IMR-90 (cell line): ENCODE results near the gene KATNA1. TPM values are rescaled to one million over a fixed set of nuclear protein-coding genes. Genes with fewer than 3 reads are reported as not detected.

Experiments
- ATAC-seq: fragments of 200-7000 bp; cut with Tn5 transposase; 2 replicates; pipeline ENCODE4 v1.9.1; 2020; ENCODE audit warnings: low read depth, mild to moderate bottlenecking, moderate library complexity
- BruUV-seq: library from RNA; stranded (reverse); fragments of 400-500 nt; replicated peaks from 2 replicates; lab custom pipeline; 2021; lab: Mats Ljungman, UMichigan
- CTCF ChIA-PET: fragments of 300-600 bp; formaldehyde crosslinking; extraction: SDS; loops from one replicate; lab custom pipeline; 2021; ENCODE audit warnings: antibody characterized with exemption; lab: Yijun Ruan, JAX
- POLR2A ChIA-PET: fragments of 300-600 bp; sonication (Branson Sonifier 250); formaldehyde crosslinking; loops from one replicate; lab custom pipeline; 2022; ENCODE audit warnings: antibody characterized with exemption; ENCODE audit not compliant: unreplicated experiment; lab: Charles Lee
- DNase-seq: peaks from one replicate; pipeline ENCODE4 v3.0.0; 2013
- H2AFZ ChIP-seq: replicated peaks from 2 replicates; pipeline ENCODE3; 2013; ENCODE audit warnings: low read length, mild to moderate bottlenecking; ENCODE audit not compliant: poor library complexity
- H2AK5ac ChIP-seq: 2 replicates; pipeline ENCODE4 v1.6.1; 2013; ENCODE audit warnings: low read depth, low read length, inconsistent platforms
- H2AK9ac ChIP-seq: replicated peaks from 2 replicates; pipeline ENCODE3; 2013; ENCODE audit warnings: mild to moderate bottlenecking, low read depth, low read length, moderate library complexity; ENCODE audit not compliant: poor library complexity
- H2BK120ac ChIP-seq: 2 replicates; pipeline ENCODE4 v1.6.1; 2013; ENCODE audit warnings: low read depth, low read length, inconsistent platforms
- H2BK15ac ChIP-seq: 3 replicates; pipeline ENCODE4 v1.6.1; 2013; ENCODE audit warnings: low read depth, low read length, inconsistent platforms
- H2BK20ac ChIP-seq: 2 replicates; pipeline ENCODE4 v1.6.1; 2013; ENCODE audit warnings: low read depth, mild to moderate bottlenecking, inconsistent platforms, low read length, moderate library complexity
- H2BK5ac ChIP-seq: 2 replicates; pipeline ENCODE4 v1.6.1; 2013; ENCODE audit warnings: mild to moderate bottlenecking, low read depth, low read length, inconsistent platforms; ENCODE audit not compliant: poor library complexity, severe bottlenecking
- H3K14ac ChIP-seq: replicated peaks from 2 replicates; pipeline ENCODE4 v1.6.1; 2013; ENCODE audit warnings: low read depth, low read length, inconsistent platforms
- H3K18ac ChIP-seq: 2 replicates; pipeline ENCODE4 v1.6.1; 2013; ENCODE audit warnings: low read depth, low read length, control low read depth
- H3K23ac ChIP-seq: 2 replicates; pipeline ENCODE4 v1.6.1; 2013; ENCODE audit warnings: low read depth, low read length, inconsistent platforms
- H3K27ac ChIP-seq: 2 replicates; pipeline ENCODE4 v1.5.1; 2013; ENCODE audit warnings: mild to moderate bottlenecking, control low read depth, low read length; ENCODE audit not compliant: insufficient read depth
- H3K27me3 ChIP-seq: 2 replicates; pipeline ENCODE4 v1.6.1; 2013; ENCODE audit warnings: low read length; ENCODE audit not compliant: control insufficient read depth, insufficient read depth
- H3K36me3 ChIP-seq: 2 replicates; pipeline ENCODE4 v1.6.1; 2013; ENCODE audit warnings: low read length, mixed read lengths; ENCODE audit not compliant: control insufficient read depth, insufficient read depth
- H3K4ac ChIP-seq: 2 replicates; pipeline ENCODE4 v1.6.1; 2013; ENCODE audit warnings: low read depth, low read length, inconsistent platforms
- H3K4me1 ChIP-seq: 2 replicates; pipeline ENCODE4 v1.6.1; 2013; ENCODE audit warnings: low read length, mixed read lengths; ENCODE audit not compliant: control insufficient read depth, insufficient read depth
- H3K4me2 ChIP-seq: 2 replicates; pipeline ENCODE4 v1.6.1; 2013; ENCODE audit warnings: low read depth, mild to moderate bottlenecking, control low read depth, low read length, moderate library complexity
- H3K4me3 ChIP-seq: 2 replicates; pipeline ENCODE4 v1.5.1; 2013; ENCODE audit warnings: low read depth, mild to moderate bottlenecking, control low read depth, low read length, moderate library complexity; ENCODE audit not compliant: insufficient read depth
- H3K56ac ChIP-seq: 2 replicates; pipeline ENCODE4 v1.6.1; 2013; ENCODE audit warnings: low read length, inconsistent platforms; ENCODE audit not compliant: insufficient read depth; ENCODE audit errors: extremely low read depth
- H3K79me1 ChIP-seq, 2 experiments: 2 replicates each; pipeline ENCODE4 v1.6.1; 2013; ENCODE audit warnings: low read length in 2 of 2, inconsistent platforms in 1 of 2, low read depth in 1 of 2
- H3K9ac ChIP-seq: 2 replicates; pipeline ENCODE4 v1.6.1; 2013; ENCODE audit warnings: low read depth, low read length, control low read depth
- H3K9me1 ChIP-seq: 2 replicates; pipeline ENCODE4 v1.6.1; 2013; ENCODE audit warnings: low read length, inconsistent platforms; ENCODE audit not compliant: insufficient read depth
- H3K9me3 ChIP-seq: 2 replicates; pipeline ENCODE4 v1.6.1; 2013; ENCODE audit warnings: low read length; ENCODE audit not compliant: control insufficient read depth, insufficient read depth
- H4K20me1 ChIP-seq: 2 replicates; pipeline ENCODE4 v1.6.1; 2013; ENCODE audit warnings: low read length, inconsistent platforms; ENCODE audit not compliant: insufficient read depth
- H4K5ac ChIP-seq: 2 replicates; pipeline ENCODE4 v1.6.1; 2013; ENCODE audit warnings: mild to moderate bottlenecking, low read depth, low read length, control low read depth
- H4K8ac ChIP-seq, 2 experiments: 2 replicates each; pipeline ENCODE4 v1.6.1; 2013; ENCODE audit warnings: low read depth in 2 of 2, low read length in 2 of 2, control low read depth in 1 of 2, inconsistent platforms in 1 of 2
- H4K91ac ChIP-seq: 2 replicates; pipeline ENCODE4 v1.6.1; 2013; ENCODE audit warnings: low read depth, low read length, inconsistent platforms; ENCODE audit not compliant: insufficient read depth
- CEBPB ChIP-seq: IDR thresholded peaks from 2 replicates; pipeline ENCODE4 v1.6.1; 2012; ENCODE audit warnings: low read depth, low read length, improper control_type of control experiment
- MAZ ChIP-seq: IDR thresholded peaks from 2 replicates; pipeline ENCODE4 v1.6.1; 2012; ENCODE audit warnings: low read depth, mild to moderate bottlenecking, low read length, improper control_type of control experiment, moderate library complexity, borderline replicate concordance
- POLR2A ChIP-seq: IDR thresholded peaks from 2 replicates; pipeline ENCODE4 v1.6.1; 2012; ENCODE audit warnings: mild to moderate bottlenecking, low read depth, low read length
- RCOR1 ChIP-seq: IDR thresholded peaks from 2 replicates; pipeline ENCODE4 v1.6.1; 2012; ENCODE audit warnings: mild to moderate bottlenecking, low read length, improper control_type of control experiment; ENCODE audit not compliant: insufficient replicate concordance
- RFX5 ChIP-seq: IDR thresholded peaks from 2 replicates; pipeline ENCODE4 v1.8.0; 2012; ENCODE audit warnings: low read depth, mild to moderate bottlenecking, low read length, moderate library complexity
- WGBS, 2 experiments: methylation state at CpG; one replicate each; pipeline versions ENCODE4 v1.1.5 to v1.1.7; 2013; ENCODE audit warnings: missing lambda C conversion rate in 2 of 2; ENCODE audit not compliant: insufficient read length in 1 of 2; ENCODE audit errors: extremely low coverage in 2 of 2; 5-methylcytosine and 5-hydroxymethylcytosine counted together
- dilution Hi-C: fragments of 300-500 bp; cut with HindIII; formaldehyde crosslinking; loops from one replicate; pipeline ENCODE4 v1.14.3; 2018; ENCODE audit warnings: low sequenced_read_pairs; ENCODE audit not compliant: unreplicated experiment
- in situ Hi-C: fragments of 300-500 bp; cut with MboI; formaldehyde crosslinking; loops from 3 replicates; pipeline ENCODE4 v1.14.3; 2019; ENCODE audit warnings: low sequenced_read_pairs, inconsistent platforms, mixed read lengths
- intact Hi-C: fragments of 100-400 bp; cut with micrococcal nuclease; formaldehyde crosslinking; loops from 2 replicates; pipeline ENCODE4 v1.10.0; 2022
- polyA plus RNA-seq, 3 experiments: library from polyadenylated mRNA; depleted of rRNA; stranded (reverse); fragments of >200 nt; gene quantifications; 2 replicates each; pipeline ENCODE4 v1.2.3, GENCODE V29; 2012; ENCODE audit warnings: low replicate concordance in 1 of 3
- total RNA-seq: library from RNA; depleted of rRNA; stranded (reverse); fragments of >200 nt; gene quantifications from 2 replicates; pipeline ENCODE4 v1.2.3, GENCODE V29; 2012

The KATNA1 gene
- total and polyA plus RNA-seq, 2 of the 4 experiments (the other 2 are of a cell fraction): 15.3 to 24.6 TPM

DNA sequence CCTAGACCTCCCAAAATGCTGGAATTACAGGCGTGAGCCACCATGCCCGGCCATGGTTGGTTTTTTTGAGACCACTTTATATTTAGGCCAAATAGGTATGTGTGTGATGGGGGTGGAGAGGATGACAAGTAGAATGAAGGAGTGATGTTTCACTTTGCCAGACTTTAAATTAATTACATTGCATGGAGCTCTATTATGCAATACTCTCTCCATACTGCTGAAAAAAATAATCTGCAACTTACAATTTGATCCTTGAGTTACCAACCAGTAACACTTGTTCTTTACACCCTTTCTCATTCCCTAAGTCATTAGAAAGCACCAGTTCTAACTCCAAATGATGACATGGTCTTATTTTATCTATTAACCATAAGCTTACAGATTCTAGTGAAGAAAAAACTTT lies 55.5 kb downstream of the KATNA1 start:
- H2BK5ac ChIP-seq: no peak overlapping the region
- no peaks in the 10 kb centered on the region for H3K27me3 ChIP-seq
- in situ Hi-C loops (no loop called here), dilution Hi-C loops (no loop called here), intact Hi-C loops (no loop called here)
- H3K4me2 ChIP-seq: no peak overlapping the region
- H3K18ac ChIP-seq: no peak overlapping the region
- no peak overlapping the region for H3K9ac ChIP-seq
- no peak overlapping the region for H3K23ac ChIP-seq
- no TSS peak for BruUV-seq
- no peak overlapping the region for H3K4me3 ChIP-seq
- H3K9me3 ChIP-seq: no peaks in the 10 kb centered on the region
- no CpG with 5 or more reads among the region's 2 CpGs for WGBS, 2 experiments
- H4K8ac ChIP-seq: no peak overlapping the region
- ATAC-seq: no peak
- H2AFZ ChIP-seq: no peak overlapping the region
- H4K91ac ChIP-seq: no peak overlapping the region
- DNase-seq: no peak
- no peak overlapping the region for H2AK5ac ChIP-seq
- TF ChIP-seq POLR2A (no peak), MAZ (no peak), RFX5 (no peak), CEBPB (peak; percentile 54; the same call in 1 of the 2 replicates), RCOR1 (no peak)
- no peaks in the 10 kb centered on the region for H3K79me1 ChIP-seq
- H3K14ac ChIP-seq: no peak overlapping the region
- no peak overlapping the region for H3K4ac ChIP-seq
- ChIA-PET CTCF (no interaction called here), POLR2A (no interaction called here)
- H3K56ac ChIP-seq: no peak overlapping the region
- H4K5ac ChIP-seq: no peak overlapping the region
- H3K9me1 ChIP-seq: no peaks in the 10 kb centered on the region
- H3K27ac ChIP-seq: no peak overlapping the region
- no peak overlapping the region for H2AK9ac ChIP-seq
- no peak overlapping the region for H2BK15ac ChIP-seq
- H4K20me1 ChIP-seq: no peaks in the 10 kb centered on the region
- no peak overlapping the region for H2BK20ac ChIP-seq
- peaks cover 26% of the 10 kb centered on the region for H3K36me3 ChIP-seq
- H2BK120ac ChIP-seq: no peak overlapping the region
- no peaks in the 10 kb centered on the region for H3K4me1 ChIP-seq
